H1 (cell line): ENCODE measurements around the gene SPEN. TPM values are rescaled to one million over a fixed set of nuclear protein-coding genes. Genes with fewer than 3 reads are reported as not detected.

Source experiments
- CTCF ChIA-PET: fragments of 300-600 bp; sonication (Branson Sonifier 250); formaldehyde crosslinking; loops from one replicate; lab custom pipeline; 2021; ENCODE audit not compliant: partially characterized antibody; lab: Charles Lee
- POLR2A ChIA-PET: fragments of 300-600 bp; sonication (Branson Sonifier 250); formaldehyde crosslinking; loops from one replicate; lab custom pipeline; 2021; ENCODE audit warnings: inconsistent platforms; ENCODE audit not compliant: partially characterized antibody; lab: Charles Lee
- DNase-seq, 2 experiments: peaks; one replicate each; pipeline versions ENCODE4 v3.0.0 to v3.0.0-alpha.2; 2010 to 2022; ENCODE audit warnings: low spot score in 2 of 2, low read depth in 1 of 2, mixed read lengths in 1 of 2
- FAIRE-seq: peaks from 2 replicates; lab custom pipeline; 2011; peaks lifted over from hg19 to GRCh38; lab: Jason Lieb, UNC
- H2AFZ ChIP-seq: 2 replicates; pipeline ENCODE4 v1.8.1; 2012; ENCODE audit warnings: low read length, inconsistent platforms
- H2AK5ac ChIP-seq: 2 replicates; pipeline ENCODE4 v1.6.1; 2013; ENCODE audit warnings: low read depth, low read length
- H2BK120ac ChIP-seq: replicated peaks from 2 replicates; pipeline ENCODE3; 2013; ENCODE audit warnings: low read depth, low read length, inconsistent platforms
- H2BK12ac ChIP-seq: 2 replicates; pipeline ENCODE4 v1.6.1; 2013; ENCODE audit warnings: low read depth, low read length
- H2BK15ac ChIP-seq: 2 replicates; pipeline ENCODE4 v1.6.1; 2013; ENCODE audit warnings: low read length
- H2BK20ac ChIP-seq: 2 replicates; pipeline ENCODE4 v1.6.1; 2013; ENCODE audit warnings: low read length
- H2BK5ac ChIP-seq: 2 replicates; pipeline ENCODE4 v1.6.1; 2013; ENCODE audit warnings: low read depth, low read length
- H3K14ac ChIP-seq: 2 replicates; pipeline ENCODE4 v1.6.1; 2013; ENCODE audit warnings: inconsistent platforms; ENCODE audit not compliant: insufficient read length
- H3K18ac ChIP-seq: 2 replicates; pipeline ENCODE4 v1.6.1; 2013; ENCODE audit warnings: low read length; ENCODE audit errors: extremely low read depth
- H3K23ac ChIP-seq: 2 replicates; pipeline ENCODE4 v1.6.1; 2013; ENCODE audit warnings: inconsistent platforms; ENCODE audit not compliant: insufficient read length
- H3K23me2 ChIP-seq: 2 replicates; pipeline ENCODE4 v1.6.1; 2013; ENCODE audit warnings: low read depth, low read length
- H3K27ac ChIP-seq: 2 replicates; pipeline ENCODE4 v1.6.1; 2011; ENCODE audit warnings: low read depth, low read length, inconsistent platforms
- H3K27me3 ChIP-seq, 4 experiments: replicated peaks in 1 of 4; 1 replicate in 1 of 4; 2 replicates in 3 of 4; pipeline versions ENCODE4 v1.6.1 to v1.8.1; 2011 to 2013; ENCODE audit warnings: low read length in 3 of 4, mild to moderate bottlenecking in 3 of 4, inconsistent platforms in 2 of 4, mixed read lengths in 2 of 4, moderate library complexity in 1 of 4; ENCODE audit not compliant: control insufficient read depth in 3 of 4, insufficient read depth in 3 of 4; ENCODE audit errors: extremely low read depth in 1 of 4
- H3K36me3 ChIP-seq, 4 experiments: 2 replicates each; pipeline versions ENCODE4 v1.6.1 to v1.8.1; 2011 to 2013; ENCODE audit warnings: mild to moderate bottlenecking in 4 of 4, low read length in 3 of 4, moderate library complexity in 2 of 4, control low read depth in 1 of 4, inconsistent platforms in 1 of 4; ENCODE audit not compliant: insufficient read depth in 4 of 4, control insufficient read depth in 2 of 4
- H3K4ac ChIP-seq: replicated peaks from 2 replicates; pipeline ENCODE3; 2013; ENCODE audit warnings: low read length, low read depth, mixed read lengths, inconsistent platforms; ENCODE audit not compliant: insufficient read length
- H3K4me1 ChIP-seq, 4 experiments: replicated peaks in 1 of 4; 1 replicate in 1 of 4; 2 replicates in 3 of 4; pipeline versions ENCODE4 v1.6.1 to v1.8.1; 2011 to 2013; ENCODE audit warnings: low read length in 3 of 4, inconsistent platforms in 2 of 4, mixed read lengths in 1 of 4; ENCODE audit not compliant: insufficient read depth in 4 of 4, control insufficient read depth in 3 of 4
- H3K4me2 ChIP-seq, 2 experiments: 2 replicates each; pipeline versions ENCODE4 v1.6.1 to v1.8.1; 2011 to 2013; ENCODE audit warnings: low read depth in 2 of 2, low read length in 2 of 2, control low read depth in 1 of 2, inconsistent platforms in 1 of 2, mild to moderate bottlenecking in 1 of 2; ENCODE audit not compliant: insufficient read depth in 1 of 2
- H3K4me3 ChIP-seq, 4 experiments: fragments of 200-600, 300-600 bp in 1 of 4; sonication (generic), shearing (Covaris generic), sonication (Bioruptor Twin) in 1 of 4; 2 replicates each; pipeline versions ENCODE4 v1.5.1 to v1.8.1; 2011 to 2016; ENCODE audit warnings: low read length in 4 of 4, low read depth in 3 of 4, control low read depth in 2 of 4, inconsistent platforms in 2 of 4, mild to moderate bottlenecking in 2 of 4, mixed read lengths in 1 of 4, moderate library complexity in 1 of 4; ENCODE audit not compliant: insufficient read depth in 2 of 4; ENCODE audit errors: extremely low read depth in 1 of 4
- H3K56ac ChIP-seq: replicated peaks from 2 replicates; pipeline ENCODE3; 2013; ENCODE audit warnings: low read depth, mild to moderate bottlenecking, mixed read lengths, low read length, inconsistent platforms; ENCODE audit not compliant: insufficient read length
- H3K79me1 ChIP-seq: 2 replicates; pipeline ENCODE4 v1.6.1; 2013; ENCODE audit warnings: low read depth, low read length, control low read depth
- H3K79me2 ChIP-seq, 2 experiments: 2 replicates each; pipeline versions ENCODE4 v1.6.1 to v1.8.1; 2012 to 2013; ENCODE audit warnings: low read length in 2 of 2, mild to moderate bottlenecking in 2 of 2, inconsistent platforms in 1 of 2; ENCODE audit not compliant: insufficient read depth in 2 of 2, control insufficient read depth in 1 of 2
- H3K9ac ChIP-seq, 4 experiments: replicated peaks in 1 of 4; 1 replicate in 1 of 4; 2 replicates in 3 of 4; pipeline versions ENCODE4 v1.6.1 to v1.8.1; 2011 to 2013; ENCODE audit warnings: low read depth in 3 of 4, low read length in 3 of 4, control low read depth in 2 of 4, mild to moderate bottlenecking in 2 of 4, moderate library complexity in 2 of 4, inconsistent platforms in 1 of 4; ENCODE audit errors: extremely low read depth in 1 of 4
- H3K9me3 ChIP-seq, 2 experiments: 2 replicates each; pipeline versions ENCODE4 v1.6.1 to v1.8.1; 2012 to 2013; ENCODE audit warnings: mild to moderate bottlenecking in 2 of 2, moderate library complexity in 2 of 2, control low read depth in 1 of 2, inconsistent platforms in 1 of 2, low read depth in 1 of 2, low read length in 1 of 2, mixed read lengths in 1 of 2; ENCODE audit not compliant: insufficient read depth in 2 of 2
- H4K20me1 ChIP-seq, 2 experiments: replicated peaks in 1 of 2; 2 replicates each; pipeline versions ENCODE3 to v1.8.1; 2011 to 2013; ENCODE audit warnings: inconsistent platforms in 2 of 2, low read length in 2 of 2, mild to moderate bottlenecking in 1 of 2; ENCODE audit not compliant: insufficient read depth in 2 of 2, control insufficient read depth in 1 of 2
- H4K5ac ChIP-seq: 2 replicates; pipeline ENCODE4 v1.6.1; 2013; ENCODE audit warnings: low read length, low read depth, mixed read lengths, inconsistent platforms; ENCODE audit not compliant: insufficient read length
- H4K8ac ChIP-seq: 2 replicates; pipeline ENCODE4 v1.8.0; 2013; ENCODE audit warnings: mild to moderate bottlenecking, moderate library complexity, low read length, inconsistent platforms; ENCODE audit not compliant: insufficient read depth; ENCODE audit errors: extremely low read depth
- H4K91ac ChIP-seq: replicated peaks from 2 replicates; pipeline ENCODE3; 2013; ENCODE audit warnings: low read length, mixed read lengths, inconsistent platforms; ENCODE audit not compliant: insufficient read length
- CBX5 ChIP-seq: fragments of 300-800, 300-1000 bp; sonication (generic); IDR thresholded peaks from 2 replicates; pipeline ENCODE4 v1.7.1; 2016; ENCODE audit warnings: antibody characterized with exemption, low read length, low read depth
- CREB1 ChIP-seq: IDR thresholded peaks from 2 replicates; pipeline ENCODE4 v1.6.1; 2012; ENCODE audit warnings: inconsistent platforms
- CTCF ChIP-seq, 3 experiments: IDR thresholded peaks; 1 replicate in 2 of 3; 2 replicates in 1 of 3; pipeline versions ENCODE4 v1.5.1 to v1.6.1; 2011; ENCODE audit warnings: low read length in 3 of 3, mild to moderate bottlenecking in 3 of 3, inconsistent platforms in 2 of 3, low read depth in 1 of 3, moderate library complexity in 1 of 3; ENCODE audit not compliant: insufficient read depth in 1 of 3; ENCODE audit errors: control extremely low read depth in 1 of 3
- KDM5A ChIP-seq: fragments of 200-600 bp; IDR thresholded peaks from 2 replicates; pipeline ENCODE4 v1.7.1; 2012; ENCODE audit warnings: mild to moderate bottlenecking, low read length, inconsistent platforms, mixed read lengths
- MAX ChIP-seq: IDR thresholded peaks from 2 replicates; pipeline ENCODE4 v1.6.1; 2012; ENCODE audit warnings: inconsistent platforms
- RNF2 ChIP-seq: fragments of 200-900, 300-1000 bp; sonication (generic); IDR thresholded peaks from 2 replicates; pipeline ENCODE4 v1.7.1; 2016; ENCODE audit warnings: borderline replicate concordance, low read depth, mild to moderate bottlenecking, antibody characterized with exemption, low read length; ENCODE audit not compliant: poor library complexity, severe bottlenecking; ENCODE audit errors: missing control alignments
- SAP30 ChIP-seq: fragments of 300-600 bp; sonication (generic); IDR thresholded peaks from 2 replicates; pipeline ENCODE4 v1.7.1; 2012; ENCODE audit warnings: low read length, moderate library complexity, mild to moderate bottlenecking, inconsistent platforms; ENCODE audit not compliant: insufficient read depth, insufficient replicate concordance
- TBP ChIP-seq: IDR thresholded peaks from 2 replicates; pipeline ENCODE4 v1.6.1; 2011; ENCODE audit warnings: low read depth, low read length, improper control_type of control experiment
- TEAD4 ChIP-seq: IDR thresholded peaks from 2 replicates; pipeline ENCODE4 v1.6.1; 2012; ENCODE audit warnings: low read depth, low read length, inconsistent platforms, mixed read lengths
- WGBS, 2 experiments: shearing (Covaris generic) in 1 of 2; methylation state at CpG; one replicate each; pipeline versions ENCODE4 v1.1.6 to v1.1.7; 2013 to 2015; ENCODE audit warnings: low lambda C conversion rate in 2 of 2, mixed read lengths in 2 of 2, inconsistent platforms in 1 of 2, low coverage in 1 of 2, missing lambda C conversion rate in 1 of 2; ENCODE audit not compliant: insufficient replicate concordance in 2 of 2, insufficient coverage in 1 of 2, insufficient read length in 1 of 2; ENCODE audit errors: extremely low coverage in 1 of 2, missing lambda C conversion rate in 1 of 2; 5-methylcytosine and 5-hydroxymethylcytosine counted together
- polyA plus RNA-seq, 7 experiments: library from polyadenylated mRNA; depleted of rRNA in 3 of 7; stranded (reverse) in 5 of 7; unstranded in 2 of 7; fragments of >200 nt in 5 of 7; fragments of 200-250 nt in 2 of 7; gene quantifications; 1 replicate in 5 of 7; 2 replicates in 1 of 7; 4 replicates in 1 of 7; pipeline versions ENCODE4 v1.2.1 to v1.2.3, GENCODE V29; 2011 to 2013; ENCODE audit warnings: missing spikeins in 2 of 7, mixed read lengths in 2 of 7
- total RNA-seq: library from RNA; stranded (reverse); fragmentation: NEBNext Ultra II Directional; extraction: Animal tissue kit (Norgen Biotek cat#: 25700); gene quantifications from 2 replicates; pipeline ENCODE4 v1.2.1, GENCODE V29; 2021

SPEN gene
- total and polyA plus RNA-seq, 2 of the 8 experiments (the other 6 are each of a cell fraction or from before 2014, with no cell fraction given), result 12.5 to 52.1 TPM

DNA sequence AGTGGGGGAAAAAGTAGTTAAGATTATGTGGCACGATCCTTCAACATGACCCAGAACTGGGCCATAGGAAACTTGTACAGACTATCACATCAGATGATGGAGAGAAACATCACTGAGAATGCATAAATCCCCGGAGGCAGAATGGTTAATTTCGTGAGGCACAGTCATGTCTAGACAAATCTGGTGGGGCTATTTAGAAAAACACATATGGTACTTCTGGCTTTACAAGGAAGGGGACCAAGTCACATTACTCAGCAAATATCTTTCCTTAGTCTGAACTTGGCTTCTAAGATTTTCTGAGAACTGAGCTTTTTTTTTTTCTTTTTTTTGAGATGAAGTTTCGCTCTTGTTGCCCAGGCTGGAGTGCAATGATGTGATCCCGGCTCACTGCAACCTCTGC is 30.8 kb upstream of the SPEN start:
- Histone ChIP-seq H3K4me2 (no peak overlapping the region), H3K23ac (no peak overlapping the region), H2BK12ac (no peak overlapping the region), H2BK20ac (no peak overlapping the region), H4K91ac (no peak overlapping the region), H3K79me2 (no peaks in the 10 kb centered on the region), H3K4ac (no peak overlapping the region), H3K36me3 (no peaks in the 10 kb centered on the region), H4K5ac (no peak overlapping the region), H2BK15ac (no peak overlapping the region), H3K9ac (no peak overlapping the region), H3K23me2 (no peaks in the 10 kb centered on the region), H3K14ac (no peak overlapping the region), H3K18ac (no peak overlapping the region), H2BK120ac (no peak overlapping the region), H4K8ac (no peak overlapping the region), H3K27me3 (no peaks in the 10 kb centered on the region), H2AK5ac (no peak overlapping the region), H3K4me1 (no peaks in the 10 kb centered on the region), H2BK5ac (no peak overlapping the region), H3K4me3 (no peak overlapping the region), H3K56ac (no peak overlapping the region), H3K27ac (no peak overlapping the region), H2AFZ (no peak overlapping the region), H4K20me1 (no peaks in the 10 kb centered on the region), H3K79me1 (no peaks in the 10 kb centered on the region), H3K9me3 (no peaks in the 10 kb centered on the region)
- no peak for DNase-seq
- FAIRE-seq, result no peak
- ChIA-PET POLR2A (no interaction called here), CTCF (interaction anchor here (0.7 to 5.8 kb wide), 8 partner anchors 16 to 135 kb away, joined by 3 to 28 read pairs (median 6); no protein-coding TSS in a partner anchor)
- WGBS, 2 experiments, result 91% methylated on average over 5 of the region's 5 CpGs; no CpG with 5 or more reads in 1 of the 2 experiments
- no peak for TF ChIP-seq SAP30
- TF ChIP-seq TBP, result no peak
- no peak for TF ChIP-seq MAX
- TF ChIP-seq CBX5, result no peak
- TF ChIP-seq CREB1, result no peak
- no peak for TF ChIP-seq RNF2
- TF ChIP-seq CTCF (IDR thresholded peaks at IDR 0.05; ENCODE audit: control extremely low read depth in 1 of 3, insufficient read depth in 1 of 3, low read depth in 1 of 3, low read length in 3 of 3), result no peak
- no peak for TF ChIP-seq TEAD4
- no peak for TF ChIP-seq KDM5A
